Neural cell (in vitro differentiated cells): ENCODE results near the gene ZRANB3. TPM values are rescaled to one million over a fixed set of nuclear protein-coding genes. Genes with fewer than 3 reads are reported as not detected.

Experiments used
- H2AFZ ChIP-seq: fragments of 200-600, 300-800 bp; sonication (generic), shearing (Covaris generic); 2 replicates; pipeline ENCODE4 v1.6.0; 2014; ENCODE audit warnings: low read depth, mild to moderate bottlenecking, antibody characterized with exemption, low read length, moderate library complexity
- H3F3A ChIP-seq: fragments of 200-600 bp; shearing (Covaris generic); 2 replicates; pipeline ENCODE4 v1.6.1; 2016; ENCODE audit warnings: mild to moderate bottlenecking, moderate library complexity, mixed read lengths, antibody characterized with exemption, low read length; ENCODE audit not compliant: insufficient read depth, poor library complexity, severe bottlenecking
- H3K27ac ChIP-seq: fragments of 200-600, 300-800 bp; sonication (generic), shearing (Covaris generic); 2 replicates; pipeline ENCODE4 v1.5.1; 2014; ENCODE audit warnings: mild to moderate bottlenecking, low read length, moderate library complexity
- H3K27me3 ChIP-seq: fragments of 300-800, 200-600 bp; sonication (generic), shearing (Covaris generic); 2 replicates; pipeline ENCODE4 v1.6.0; 2014; ENCODE audit warnings: mild to moderate bottlenecking, low read depth, low read length, moderate library complexity; ENCODE audit not compliant: insufficient read depth
- H3K36me3 ChIP-seq: fragments of 300-800, 200-600 bp; sonication (generic), shearing (Covaris generic); 2 replicates; pipeline ENCODE4 v1.5.1; 2014; ENCODE audit warnings: mild to moderate bottlenecking, antibody characterized with exemption, low read length, moderate library complexity; ENCODE audit not compliant: insufficient read depth
- H3K4me2 ChIP-seq: fragments of 300-800, 200-600 bp; sonication (generic), shearing (Covaris generic); 2 replicates; pipeline ENCODE4 v1.6.0; 2014; ENCODE audit warnings: mild to moderate bottlenecking, low read length
- H3K4me3 ChIP-seq: fragments of 300-800, 200-600 bp; sonication (generic), shearing (Covaris generic); 2 replicates; pipeline ENCODE4 v1.5.1; 2014; ENCODE audit warnings: mild to moderate bottlenecking, low read length, moderate library complexity
- H3K79me2 ChIP-seq: fragments of 200-600 bp; shearing (Covaris generic); replicated peaks from 2 replicates; pipeline ENCODE4 v1.6.0; 2014; ENCODE audit warnings: mild to moderate bottlenecking, low read length, moderate library complexity; ENCODE audit not compliant: insufficient read depth
- H3K9ac ChIP-seq: fragments of 300-800, 200-600 bp; sonication (generic), shearing (Covaris generic); 2 replicates; pipeline ENCODE4 v1.6.1; 2016; ENCODE audit warnings: mild to moderate bottlenecking, low read length, mixed read lengths
- H3K9me2 ChIP-seq: fragments of 200-600 bp; shearing (Covaris generic); 2 replicates; pipeline ENCODE4 v1.6.1; 2016; ENCODE audit warnings: mild to moderate bottlenecking, low read length, mixed read lengths; ENCODE audit not compliant: insufficient read depth
- H3K9me3 ChIP-seq: fragments of 200-600, 300-800 bp; sonication (generic), shearing (Covaris generic); 2 replicates; pipeline ENCODE4 v1.6.1; 2016; ENCODE audit warnings: mild to moderate bottlenecking, mixed run types, low read length, moderate library complexity, mixed read lengths
- H4K20me1 ChIP-seq: fragments of 200-600 bp; shearing (Covaris generic); 2 replicates; pipeline ENCODE4 v1.6.1; 2016; ENCODE audit warnings: mild to moderate bottlenecking, mixed run types; ENCODE audit not compliant: insufficient read depth
- CTCF ChIP-seq: fragments of 450-650 bp; IDR thresholded peaks from 2 replicates; pipeline ENCODE4 v1.5.1; 2014; ENCODE audit warnings: antibody characterized with exemption, mild to moderate bottlenecking, moderate library complexity; ENCODE audit not compliant: poor library complexity, severe bottlenecking
- EP300 ChIP-seq: fragments of 450-650 bp; conservative IDR thresholded peaks from 2 replicates; pipeline ENCODE4 v1.6.1; 2014; ENCODE audit warnings: antibody characterized with exemption, mild to moderate bottlenecking, moderate library complexity; ENCODE audit not compliant: poor library complexity, severe bottlenecking
- EZH2 ChIP-seq: fragments of 200-600, 300-800 bp; shearing (Covaris generic), sonication (generic); IDR thresholded peaks from 2 replicates; pipeline ENCODE4 v1.6.1; 2014; ENCODE audit warnings: antibody characterized with exemption, low read length, borderline replicate concordance, mild to moderate bottlenecking; ENCODE audit not compliant: insufficient read depth, poor library complexity, severe bottlenecking
- MXI1 ChIP-seq: fragments of 450-650 bp; conservative IDR thresholded peaks from 2 replicates; pipeline ENCODE4 v1.6.1; 2014; ENCODE audit warnings: antibody characterized with exemption, mild to moderate bottlenecking; ENCODE audit not compliant: poor library complexity, severe bottlenecking
- POLR2AphosphoS5 ChIP-seq: IDR thresholded peaks from 2 replicates; pipeline ENCODE4 v1.6.1; 2012
- RAD21 ChIP-seq: fragments of 450-650 bp; conservative IDR thresholded peaks from 2 replicates; pipeline ENCODE4 v1.6.1; 2014; ENCODE audit warnings: antibody characterized with exemption, mild to moderate bottlenecking, moderate library complexity
- REST ChIP-seq: IDR thresholded peaks from 2 replicates; pipeline ENCODE4 v1.6.1; 2012; ENCODE audit warnings: borderline replicate concordance
- SMC3 ChIP-seq: fragments of 450-650 bp; conservative IDR thresholded peaks from 2 replicates; pipeline ENCODE4 v1.6.1; 2014; ENCODE audit warnings: antibody characterized with exemption, mild to moderate bottlenecking, moderate library complexity; ENCODE audit not compliant: poor library complexity
- TAF1 ChIP-seq: IDR thresholded peaks from 2 replicates; pipeline ENCODE4 v1.6.1; 2012; ENCODE audit warnings: low read depth
- polyA plus RNA-seq: library from polyadenylated mRNA; depleted of rRNA; stranded (reverse); fragments of >200 nt; gene quantifications from 2 replicates; pipeline ENCODE4 v1.2.3, GENCODE V29; 2014

The ZRANB3 gene
- polyA plus RNA-seq, 1 donor from 2014 or later, result 3.5 TPM

- TF ChIP-seq POLR2AphosphoS5, result no peak
These were observed 340.2 kb downstream of the ZRANB3 start (continued) for GRCh38 chr2:135190799-135191198.

- Histone ChIP-seq H2AFZ (no peak overlapping the region), H3K4me2 (no peak overlapping the region), H3K9me2 (no peaks in the 10 kb centered on the region), H3K27me3 (no peaks in the 10 kb centered on the region), H3K79me2 (no peaks in the 10 kb centered on the region), H3K9me3 (no peaks in the 10 kb centered on the region), H3K9ac (no peak overlapping the region), H3F3A (no peaks in the 10 kb centered on the region), H4K20me1 (no peaks in the 10 kb centered on the region), H3K27ac (no peak overlapping the region), H3K4me3 (no peak overlapping the region), H3K36me3 (no peaks in the 10 kb centered on the region)
- no peak for TF ChIP-seq REST
- TF ChIP-seq SMC3, result no peak
- no peak for TF ChIP-seq EP300
- no peak for TF ChIP-seq EZH2
- TF ChIP-seq CTCF, result no peak
- TF ChIP-seq MXI1, result no peak
- no peak for TF ChIP-seq TAF1
- no peak for TF ChIP-seq RAD21
- TF ChIP-seq POLR2AphosphoS5, result no peak
These were observed 341.9 kb downstream of the ZRANB3 start for GRCh38 chr2:135189148-135189547.

- Histone ChIP-seq H3K36me3 (no peaks in the 10 kb centered on the region), H3K4me2 (no peak overlapping the region), H3K9ac (no peak overlapping the region), H3K27ac (no peak overlapping the region), H3K9me2 (no peaks in the 10 kb centered on the region), H3F3A (no peaks in the 10 kb centered on the region), H3K27me3 (no peaks in the 10 kb centered on the region), H3K9me3 (no peaks in the 10 kb centered on the region), H4K20me1 (no peaks in the 10 kb centered on the region), H3K4me3 (no peak overlapping the region), H3K79me2 (no peaks in the 10 kb centered on the region), H2AFZ (no peak overlapping the region)
- TF ChIP-seq CTCF (no peak), TAF1 (no peak), EZH2 (no peak), POLR2AphosphoS5 (no peak), SMC3 (no peak), EP300 (no peak), MXI1 (no peak), REST (no peak), RAD21 (no peak)
These were observed 343.7 kb downstream of the ZRANB3 start for GRCh38 chr2:135187270-135187669.
